ENCODE data around the gene UGT3A2.

The UGT3A2 gene

GRCh38 chr5:36066540-36067210, at the start of gene UGT3A2:
UGT3A2 (minus strand) TSS chr5:36066882; CDS start chr5:36066789, 93 bp downstream.
- 0 out of 2 replicates have a peak, but pooled peaks have one; percentile 21 for TF ChIP-seq USF1 (IDR thresholded peaks at IDR 0.05)
- TF ChIP-seq TAF1 (IDR thresholded peaks at IDR 0.05; ENCODE audit: low read depth): no peak

- TF ChIP-seq TCF12 (IDR thresholded peaks at IDR 0.05; ENCODE audit: low read depth) (no peak), FOXM1 (IDR thresholded peaks at IDR 0.05; ENCODE audit: borderline replicate concordance, low read depth) (no peak), EP300 (IDR thresholded peaks at IDR 0.05; ENCODE audit: borderline replicate concordance) (no peak), ZBTB7A (IDR thresholded peaks at IDR 0.05; ENCODE audit: low read depth) (no peak), CEBPB (IDR thresholded peaks at IDR 0.05) (no peak), EGR1 (IDR thresholded peaks at IDR 0.05) (no peak), YY1 (IDR thresholded peaks at IDR 0.05; ENCODE audit: low read depth) (no peak), TEAD4 (IDR thresholded peaks at IDR 0.05) (no peak), REST (IDR thresholded peaks at IDR 0.05; ENCODE audit: low read depth) (no peak), NFIC (IDR thresholded peaks at IDR 0.05) (no peak), MAX (IDR thresholded peaks at IDR 0.05) (no peak), TAF1 (IDR thresholded peaks at IDR 0.05; ENCODE audit: low read depth) (no peak), CREB1 (IDR thresholded peaks at IDR 0.05; ENCODE audit: low read depth) (no peak), USF1 (IDR thresholded peaks at IDR 0.05) (no peak), RAD21 (IDR thresholded peaks at IDR 0.05; ENCODE audit: low read depth) (no peak)
Observed at GRCh38 chr5:36111238-36111637, 44.6 kb upstream of the UGT3A2 start.

- no peak for TF ChIP-seq TEAD4 (IDR thresholded peaks at IDR 0.05)
- TF ChIP-seq TCF12 (IDR thresholded peaks at IDR 0.05; ENCODE audit: low read depth): no peak
- TF ChIP-seq RAD21 (IDR thresholded peaks at IDR 0.05; ENCODE audit: low read depth): no peak
Observed at GRCh38 chr5:36108758-36109460, 42.2 kb upstream of the UGT3A2 start.

GRCh38 chr5:36105819-36106218, 39.1 kb upstream of the UGT3A2 start:
- TF ChIP-seq EP300 (IDR thresholded peaks at IDR 0.05; ENCODE audit: borderline replicate concordance): no peak
- no peak for TF ChIP-seq REST (IDR thresholded peaks at IDR 0.05; ENCODE audit: low read depth)
- TF ChIP-seq CEBPB (IDR thresholded peaks at IDR 0.05): no peak
- no peak for TF ChIP-seq USF1 (IDR thresholded peaks at IDR 0.05)
- TF ChIP-seq EGR1 (IDR thresholded peaks at IDR 0.05): no peak
- TF ChIP-seq FOXM1 (IDR thresholded peaks at IDR 0.05; ENCODE audit: borderline replicate concordance, low read depth): no peak
- TF ChIP-seq YY1 (IDR thresholded peaks at IDR 0.05; ENCODE audit: low read depth): no peak
- no peak for TF ChIP-seq TCF12 (IDR thresholded peaks at IDR 0.05; ENCODE audit: low read depth)
- no peak for TF ChIP-seq NFIC (IDR thresholded peaks at IDR 0.05)

GRCh38 chr5:36099748-36100147, 33.1 kb upstream of the UGT3A2 start:
- no peak for TF ChIP-seq TEAD4 (IDR thresholded peaks at IDR 0.05)
- TF ChIP-seq EP300 (IDR thresholded peaks at IDR 0.05; ENCODE audit: borderline replicate concordance): no peak
- TF ChIP-seq CREB1 (IDR thresholded peaks at IDR 0.05; ENCODE audit: low read depth): no peak
- TF ChIP-seq CEBPB (IDR thresholded peaks at IDR 0.05): no peak
- no peak for TF ChIP-seq RAD21 (IDR thresholded peaks at IDR 0.05; ENCODE audit: low read depth)
- TF ChIP-seq USF1 (IDR thresholded peaks at IDR 0.05): no peak
- TF ChIP-seq NFIC (IDR thresholded peaks at IDR 0.05): no peak
- TF ChIP-seq TAF1 (IDR thresholded peaks at IDR 0.05; ENCODE audit: low read depth): no peak
- TF ChIP-seq REST (IDR thresholded peaks at IDR 0.05; ENCODE audit: low read depth): no peak
- TF ChIP-seq ZBTB7A (IDR thresholded peaks at IDR 0.05; ENCODE audit: low read depth): no peak
- no peak for TF ChIP-seq EGR1 (IDR thresholded peaks at IDR 0.05)
- no peak for TF ChIP-seq FOXM1 (IDR thresholded peaks at IDR 0.05; ENCODE audit: borderline replicate concordance, low read depth)
- TF ChIP-seq MAX (IDR thresholded peaks at IDR 0.05): no peak

Data from Ishikawa (cell line).